ENCODE data around the gene PHF20.

PHF20 gene

DNA sequence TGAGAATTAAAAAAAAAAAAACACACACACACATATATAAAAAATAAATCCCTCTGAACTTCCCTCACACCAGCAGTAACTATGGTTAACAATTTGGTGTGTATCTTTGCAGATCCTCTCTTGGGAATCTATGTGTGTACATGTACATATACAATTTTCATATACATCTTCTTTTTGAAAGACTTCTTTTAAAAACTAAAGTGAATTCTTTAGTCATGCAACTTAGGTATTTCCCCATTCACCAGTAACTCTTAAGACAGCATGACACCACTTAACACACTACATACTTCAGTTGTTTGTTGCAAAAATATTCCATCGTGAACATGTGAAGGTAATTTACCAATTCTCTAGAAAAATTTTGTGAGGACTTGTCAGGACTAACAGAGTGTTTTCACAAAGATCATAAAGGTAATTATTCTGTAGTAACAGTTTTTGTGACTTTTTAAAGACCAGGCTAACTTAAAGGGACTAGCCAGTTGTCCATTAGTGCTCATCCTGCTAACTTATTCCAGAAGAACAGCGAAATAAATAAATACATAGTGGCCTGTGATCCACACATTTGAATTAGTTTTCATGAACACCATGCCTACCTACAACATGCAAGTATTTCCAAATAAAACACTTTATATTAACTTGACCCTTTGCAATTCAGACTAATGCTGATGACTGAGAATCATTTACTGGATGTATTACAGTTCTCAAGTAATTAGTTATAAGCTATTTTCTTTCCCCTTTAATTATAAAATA is 41.8 kb upstream of the PHF20 start:
- DNase-seq (ENCODE audit: low read depth) = no peak
- H3K4me3 ChIP-seq (replicated peaks; ENCODE audit: low read depth, low read length) = no peak overlapping the region
- TF ChIP-seq, protein P1, sequence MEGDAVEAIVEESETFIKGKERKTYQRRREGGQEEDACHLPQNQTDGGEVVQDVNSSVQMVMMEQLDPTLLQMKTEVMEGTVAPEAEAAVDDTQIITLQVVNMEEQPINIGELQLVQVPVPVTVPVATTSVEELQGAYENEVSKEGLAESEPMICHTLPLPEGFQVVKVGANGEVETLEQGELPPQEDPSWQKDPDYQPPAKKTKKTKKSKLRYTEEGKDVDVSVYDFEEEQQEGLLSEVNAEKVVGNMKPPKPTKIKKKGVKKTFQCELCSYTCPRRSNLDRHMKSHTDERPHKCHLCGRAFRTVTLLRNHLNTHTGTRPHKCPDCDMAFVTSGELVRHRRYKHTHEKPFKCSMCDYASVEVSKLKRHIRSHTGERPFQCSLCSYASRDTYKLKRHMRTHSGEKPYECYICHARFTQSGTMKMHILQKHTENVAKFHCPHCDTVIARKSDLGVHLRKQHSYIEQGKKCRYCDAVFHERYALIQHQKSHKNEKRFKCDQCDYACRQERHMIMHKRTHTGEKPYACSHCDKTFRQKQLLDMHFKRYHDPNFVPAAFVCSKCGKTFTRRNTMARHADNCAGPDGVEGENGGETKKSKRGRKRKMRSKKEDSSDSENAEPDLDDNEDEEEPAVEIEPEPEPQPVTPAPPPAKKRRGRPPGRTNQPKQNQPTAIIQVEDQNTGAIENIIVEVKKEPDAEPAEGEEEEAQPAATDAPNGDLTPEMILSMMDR (IDR thresholded peaks at IDR 0.05; ENCODE audit: low read length, missing control alignments) = no peak

- DNase-seq (ENCODE audit: low read depth) = no peak
- TF ChIP-seq, protein P1 (IDR thresholded peaks at IDR 0.05; ENCODE audit: low read length, missing control alignments) = no peak
These were observed 41.0 kb upstream of the PHF20 start for GRCh38 chr20:35730583-35731468.

DNA sequence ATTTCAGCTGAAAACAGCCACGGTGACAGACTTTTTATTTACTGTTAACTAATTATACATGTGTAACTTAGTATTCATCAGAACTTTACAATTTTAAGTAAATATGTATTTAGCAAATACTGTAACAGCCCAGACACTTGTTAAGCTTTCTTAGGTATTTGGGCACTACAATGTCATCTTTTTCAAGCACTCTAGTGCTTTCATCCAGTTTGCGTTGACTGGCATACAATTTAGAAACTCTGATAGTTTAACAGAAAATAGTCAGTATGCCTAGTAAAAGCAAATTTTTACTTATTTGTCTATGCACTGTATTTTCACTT is 40.4 kb upstream of the PHF20 start:
- TF ChIP-seq, protein P1 (IDR thresholded peaks at IDR 0.05; ENCODE audit: low read length, missing control alignments) = no peak
- no peak overlapping the region for H3K4me3 ChIP-seq (replicated peaks; ENCODE audit: low read depth, low read length)
- DNase-seq (ENCODE audit: low read depth) = no peak

More at GRCh38 chr20:35730583-35731468, 41.0 kb upstream of the PHF20 start:
- no peak overlapping the region for H3K4me3 ChIP-seq (replicated peaks; ENCODE audit: low read depth, low read length)

GRCh38 chr20:35731862-35732643 is 39.8 kb upstream of the PHF20 start:
- TF ChIP-seq, protein P1 (IDR thresholded peaks at IDR 0.05; ENCODE audit: low read length, missing control alignments) = no peak
- no peak overlapping the region for H3K4me3 ChIP-seq (replicated peaks; ENCODE audit: low read depth, low read length)
- no peak for DNase-seq (ENCODE audit: low read depth)

DNA sequence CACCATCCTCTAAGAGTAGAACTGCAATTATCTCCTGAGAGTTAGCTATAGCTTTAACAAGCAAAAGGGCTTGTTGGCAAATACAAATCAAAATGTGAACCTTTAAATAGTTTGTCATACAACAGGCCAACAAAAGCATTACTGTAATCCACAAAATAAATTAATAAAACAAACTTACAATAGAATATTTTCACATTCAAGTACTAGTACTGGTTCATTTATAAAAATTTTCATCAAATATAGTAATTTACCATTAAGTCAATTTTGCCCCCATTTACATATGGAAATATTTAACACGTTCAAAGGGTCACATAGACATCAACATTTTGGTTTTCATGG is 39.2 kb upstream of the PHF20 start:
- TF ChIP-seq, protein P1 (IDR thresholded peaks at IDR 0.05; ENCODE audit: low read length, missing control alignments) = no peak
- H3K4me3 ChIP-seq (replicated peaks; ENCODE audit: low read depth, low read length) = no peak overlapping the region
- DNase-seq (ENCODE audit: low read depth) = no peak

DNA sequence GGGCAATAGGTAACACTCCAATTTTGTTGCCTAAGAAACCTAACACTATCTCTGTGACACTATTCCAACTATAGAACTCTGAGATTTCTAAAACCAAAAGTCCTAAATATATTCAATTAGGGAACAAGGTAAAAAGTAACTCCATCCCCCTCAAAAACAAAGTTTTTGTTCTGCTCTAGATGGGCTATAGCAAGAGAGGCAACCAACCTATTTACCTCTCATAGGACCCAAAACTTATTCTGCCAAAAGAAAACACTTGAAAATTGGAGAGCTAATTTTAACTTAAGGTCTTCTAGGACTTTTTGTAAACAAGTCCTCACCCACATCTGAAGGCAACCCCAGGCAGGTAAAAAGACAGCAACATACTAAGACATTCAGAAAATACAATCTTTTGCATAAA is 37.4 kb upstream of the PHF20 start:
- TF ChIP-seq, protein P1 (IDR thresholded peaks at IDR 0.05; ENCODE audit: low read length, missing control alignments) = no peak

More for the DNA sequence above, 37.4 kb upstream of the PHF20 start:
- DNase-seq (ENCODE audit: low read depth) = no peak
- H3K4me3 ChIP-seq (replicated peaks; ENCODE audit: low read depth, low read length) = no peak overlapping the region
